ENCODE data around the gene FLT3. TPM values are rescaled to one million over a fixed set of nuclear protein-coding genes. Genes with fewer than 3 reads are reported as not detected.

Gene FLT3
- total RNA-seq, 4 donors from 2014 or later: 0.55 to 0.95 TPM; not detected in 2

DNA sequence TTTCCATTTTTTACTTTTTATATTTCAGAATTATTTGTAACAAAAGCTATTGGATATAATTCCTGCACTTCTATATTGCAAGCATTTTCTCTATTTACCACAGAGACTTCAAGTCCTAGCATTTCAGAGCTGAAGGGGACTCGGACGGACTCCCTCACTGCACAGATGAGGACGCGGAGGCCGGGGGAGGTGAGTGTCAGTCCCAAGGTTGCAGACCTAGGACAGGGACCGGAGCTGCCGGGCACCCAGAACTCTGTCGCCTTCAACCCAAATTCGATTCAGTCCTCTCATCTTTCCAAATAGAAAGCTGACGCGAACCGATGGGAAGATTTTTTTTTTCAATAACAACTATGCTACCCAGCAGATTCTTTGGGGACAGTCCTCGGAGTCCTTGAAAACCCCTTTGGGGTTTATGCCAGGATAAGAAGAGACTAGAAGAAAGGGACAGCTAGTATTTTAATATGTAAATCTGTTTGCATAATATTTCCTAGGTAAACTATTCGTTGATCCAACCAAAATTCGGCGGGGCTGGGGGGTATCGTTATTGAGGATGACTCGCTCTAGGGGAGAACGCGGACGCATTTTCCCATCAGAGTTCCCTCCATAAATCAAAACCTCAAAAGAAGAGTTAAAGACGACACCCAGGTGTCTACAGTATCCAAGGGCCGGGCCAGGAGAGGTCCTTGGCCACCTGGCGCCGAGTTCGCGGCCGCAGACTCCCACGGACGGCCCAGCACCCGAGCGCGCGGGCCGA lies 803 bp downstream of the FLT3 start:
- no peaks in the 10 kb centered on the region for H3K36me3 ChIP-seq
- TF ChIP-seq, protein P1, sequence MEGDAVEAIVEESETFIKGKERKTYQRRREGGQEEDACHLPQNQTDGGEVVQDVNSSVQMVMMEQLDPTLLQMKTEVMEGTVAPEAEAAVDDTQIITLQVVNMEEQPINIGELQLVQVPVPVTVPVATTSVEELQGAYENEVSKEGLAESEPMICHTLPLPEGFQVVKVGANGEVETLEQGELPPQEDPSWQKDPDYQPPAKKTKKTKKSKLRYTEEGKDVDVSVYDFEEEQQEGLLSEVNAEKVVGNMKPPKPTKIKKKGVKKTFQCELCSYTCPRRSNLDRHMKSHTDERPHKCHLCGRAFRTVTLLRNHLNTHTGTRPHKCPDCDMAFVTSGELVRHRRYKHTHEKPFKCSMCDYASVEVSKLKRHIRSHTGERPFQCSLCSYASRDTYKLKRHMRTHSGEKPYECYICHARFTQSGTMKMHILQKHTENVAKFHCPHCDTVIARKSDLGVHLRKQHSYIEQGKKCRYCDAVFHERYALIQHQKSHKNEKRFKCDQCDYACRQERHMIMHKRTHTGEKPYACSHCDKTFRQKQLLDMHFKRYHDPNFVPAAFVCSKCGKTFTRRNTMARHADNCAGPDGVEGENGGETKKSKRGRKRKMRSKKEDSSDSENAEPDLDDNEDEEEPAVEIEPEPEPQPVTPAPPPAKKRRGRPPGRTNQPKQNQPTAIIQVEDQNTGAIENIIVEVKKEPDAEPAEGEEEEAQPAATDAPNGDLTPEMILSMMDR (IDR thresholded peaks at IDR 0.05): no peak
- TF ChIP-seq POLR2AphosphoS5 (IDR thresholded peaks at IDR 0.05) (no peak), EP300 (IDR thresholded peaks at IDR 0.05; ENCODE audit: low read depth) (no peak), POLR2A (IDR thresholded peaks at IDR 0.05) (no peak)
- DNase-seq: no peak
- H3K4me1 ChIP-seq: peaks cover 0 to 16% (median 11%) of the 10 kb centered on the region in 4 donors
- in situ Hi-C loops (cut with MboI; ENCODE audit: low pct_ligation_motif_present in 1 of 4, low pct_unique_long_range_greater_than_20kb in 1 of 4, low sequenced_read_pairs in 3 of 4): no loop called here
- no peaks in the 10 kb centered on the region for H3K9me3 ChIP-seq
- WGBS, 2 donors (ENCODE audit: low coverage in 1 of 2): 20 to 22% methylated on average over 17 to 35 of the region's 35 CpGs
- H3K4me3 ChIP-seq: peak overlapping the region in 3 of 4 donors; percentile 31 to 51 (median 36)
- H3K27ac ChIP-seq: no peak overlapping the region
- intact Hi-C loops (cut with DNase I; ENCODE audit: low total_unique reads): loop anchor here (1.0 kb wide), 1 partner anchor 34 kb away; no protein-coding TSS in a partner anchor
- H3K27me3 ChIP-seq: peaks cover 91% of the 10 kb centered on the region

DNA sequence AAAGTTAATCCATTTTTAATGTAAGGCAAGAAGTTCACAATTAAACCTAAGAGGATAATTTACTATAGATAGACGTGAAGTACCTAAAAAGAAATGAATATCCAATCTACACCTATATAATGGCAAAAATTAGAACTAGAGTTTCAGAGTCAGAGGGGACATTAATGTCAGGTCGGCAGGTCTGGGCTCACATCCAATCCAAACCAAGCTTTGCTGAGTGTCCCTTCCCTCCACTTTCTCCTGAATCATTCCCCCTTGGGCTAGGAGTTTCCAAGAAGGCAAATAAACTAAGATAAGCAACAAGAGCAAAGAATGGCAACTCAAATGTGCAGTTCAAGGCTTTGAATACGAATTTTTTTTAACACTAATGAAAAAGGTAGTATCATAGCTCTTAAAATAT lies 2.9 kb downstream of the FLT3 start:
- Histone ChIP-seq H3K9me3 (no peaks in the 10 kb centered on the region), H3K27ac (no peak overlapping the region), H3K27me3 (peaks cover 88% of the 10 kb centered on the region), H3K4me1 (peaks cover 0 to 16% (median 11%) of the 10 kb centered on the region in 4 donors), H3K36me3 (no peaks in the 10 kb centered on the region), H3K4me3 (no peak overlapping the region)
- DNase-seq: no peak
- TF ChIP-seq, protein P1 (IDR thresholded peaks at IDR 0.05): no peak
- TF ChIP-seq POLR2A (IDR thresholded peaks at IDR 0.05) (no peak), EP300 (IDR thresholded peaks at IDR 0.05; ENCODE audit: low read depth) (no peak), POLR2AphosphoS5 (IDR thresholded peaks at IDR 0.05) (no peak)
- intact Hi-C loops (cut with DNase I; ENCODE audit: low total_unique reads) (no loop called here), in situ Hi-C loops (cut with MboI; ENCODE audit: low pct_ligation_motif_present in 1 of 4, low pct_unique_long_range_greater_than_20kb in 1 of 4, low sequenced_read_pairs in 3 of 4) (no loop called here)
- WGBS, 2 donors (ENCODE audit: low coverage in 1 of 2): 32 to 46% methylated on average over 3 of the region's 3 CpGs

DNA sequence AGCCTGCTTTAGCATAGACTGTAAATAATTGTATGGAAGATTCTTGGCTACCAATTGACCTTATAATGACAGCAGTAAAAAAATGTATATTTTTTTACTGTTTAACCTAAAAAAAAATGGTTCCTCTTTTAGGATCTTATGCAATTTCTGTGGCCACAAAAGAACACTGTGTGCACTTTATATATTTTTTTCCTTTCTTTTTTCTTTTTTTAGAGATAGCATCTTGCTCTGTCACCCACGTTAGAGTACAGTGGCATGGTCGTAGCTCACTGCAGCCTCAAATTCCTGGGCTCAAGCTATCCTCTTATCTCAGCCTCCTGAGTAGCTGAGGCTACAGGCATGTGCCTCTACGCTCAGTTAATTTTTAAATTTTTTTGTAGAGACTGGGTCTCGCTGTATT lies 6.1 kb downstream of the FLT3 start:
- H3K27me3 ChIP-seq: peaks cover 56% of the 10 kb centered on the region
- WGBS, 2 donors (ENCODE audit: low coverage in 1 of 2): 60 to 63% methylated on average over 4 of the region's 4 CpGs

DNA sequence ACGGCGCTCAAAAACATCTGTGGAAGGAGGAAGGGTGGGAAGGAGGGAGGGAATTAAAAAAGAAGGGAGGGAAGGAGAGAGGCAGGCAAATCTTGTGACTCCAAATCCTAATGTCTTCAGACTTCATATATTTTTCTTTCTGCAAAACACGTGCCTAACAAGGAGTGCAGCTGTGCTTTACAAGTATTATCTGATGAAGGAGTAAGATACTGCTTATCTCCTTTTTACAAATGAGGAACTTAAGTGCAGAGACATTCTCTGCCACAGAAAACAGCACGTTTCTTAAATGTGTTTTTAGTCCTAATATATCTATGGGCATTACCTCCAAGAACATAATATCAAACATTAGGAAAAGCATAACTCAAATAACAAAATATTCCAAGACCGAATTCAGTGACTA lies 6.5 kb downstream of the FLT3 start:
- H3K9me3 ChIP-seq: no peaks in the 10 kb centered on the region
- no peaks in the 10 kb centered on the region for H3K4me1 ChIP-seq
- H3K27me3 ChIP-seq: peaks cover 52% of the 10 kb centered on the region
- TF ChIP-seq EP300 (IDR thresholded peaks at IDR 0.05; ENCODE audit: low read depth): no peak
- no peak for TF ChIP-seq POLR2AphosphoS5 (IDR thresholded peaks at IDR 0.05)
- no peaks in the 10 kb centered on the region for H3K36me3 ChIP-seq
- no peak overlapping the region for H3K27ac ChIP-seq
- intact Hi-C loops (cut with DNase I; ENCODE audit: low total_unique reads) (no loop called here), in situ Hi-C loops (cut with MboI; ENCODE audit: low pct_ligation_motif_present in 1 of 4, low pct_unique_long_range_greater_than_20kb in 1 of 4, low sequenced_read_pairs in 3 of 4) (no loop called here)
- no peak for DNase-seq
- H3K4me3 ChIP-seq: no peak overlapping the region
- 48 to 56% methylated on average over 5 of the region's 5 CpGs for WGBS, 2 donors (ENCODE audit: low coverage in 1 of 2)

More for the DNA sequence above, 6.1 kb downstream of the FLT3 start:
- Histone ChIP-seq H3K27ac (no peak overlapping the region), H3K9me3 (no peaks in the 10 kb centered on the region), H3K4me3 (no peak overlapping the region), H3K36me3 (no peaks in the 10 kb centered on the region), H3K4me1 (no peaks in the 10 kb centered on the region)
- in situ Hi-C loops (cut with MboI; ENCODE audit: low pct_ligation_motif_present in 1 of 4, low pct_unique_long_range_greater_than_20kb in 1 of 4, low sequenced_read_pairs in 3 of 4) (no loop called here), intact Hi-C loops (cut with DNase I; ENCODE audit: low total_unique reads) (no loop called here)
- no peak for DNase-seq
- no peak for TF ChIP-seq POLR2A (IDR thresholded peaks at IDR 0.05)
- no peak for TF ChIP-seq EP300 (IDR thresholded peaks at IDR 0.05; ENCODE audit: low read depth)
- TF ChIP-seq POLR2AphosphoS5 (IDR thresholded peaks at IDR 0.05): no peak

DNA sequence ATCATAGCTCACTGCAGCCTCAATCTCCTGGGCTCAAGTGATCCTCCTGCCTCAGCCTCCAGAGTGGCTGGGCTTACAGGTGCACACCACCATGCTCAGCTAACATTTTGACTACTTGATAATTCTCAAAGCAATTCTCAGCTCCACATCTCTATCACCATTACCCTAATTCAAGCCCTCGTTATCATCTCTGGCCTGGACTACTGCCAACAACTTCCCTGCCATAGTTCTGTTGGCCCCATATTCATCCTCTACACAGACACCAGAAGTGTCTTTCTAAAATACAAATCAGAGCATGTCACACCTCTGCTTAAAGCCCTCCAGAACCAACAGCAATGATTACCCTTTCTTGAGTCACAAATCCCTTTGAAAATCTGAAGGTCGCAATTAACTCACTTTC lies 7.9 kb downstream of the FLT3 start:
- H3K4me1 ChIP-seq: no peaks in the 10 kb centered on the region
- intact Hi-C loops (cut with DNase I; ENCODE audit: low total_unique reads): no loop called here
- H3K36me3 ChIP-seq: no peaks in the 10 kb centered on the region
- no peak for DNase-seq
- WGBS, 2 donors (ENCODE audit: low coverage in 1 of 2): 69 to 70% methylated on average over 2 of the region's 2 CpGs
- no peaks in the 10 kb centered on the region for H3K9me3 ChIP-seq
- peaks cover 40% of the 10 kb centered on the region for H3K27me3 ChIP-seq
- TF ChIP-seq POLR2A (IDR thresholded peaks at IDR 0.05): no peak
- TF ChIP-seq POLR2AphosphoS5 (IDR thresholded peaks at IDR 0.05): no peak
- TF ChIP-seq, protein P1 (IDR thresholded peaks at IDR 0.05): no peak
- H3K4me3 ChIP-seq: no peak overlapping the region
- in situ Hi-C loops (cut with MboI; ENCODE audit: low pct_ligation_motif_present in 1 of 4, low pct_unique_long_range_greater_than_20kb in 1 of 4, low sequenced_read_pairs in 3 of 4): no loop called here
- H3K27ac ChIP-seq: no peak overlapping the region
